ENCODE measurements around the gene FANCC. TPM values are rescaled to one million over a fixed set of nuclear protein-coding genes. Genes with fewer than 3 reads are reported as not detected.
"Not testable (repeated sequence)": the region's sequence is repeated elsewhere in the genome, so short reads cannot be mapped to it uniquely, and the experiment has no call there.

Gene FANCC
- polyA plus RNA-seq, 1 donor, result 24.8 TPM

GRCh38 chr9:95284162-95285080, 33.1 kb downstream of the FANCC start:
- DNase-seq, result no peak

- DNase-seq, result no peak
These were observed 33.8 kb downstream of the FANCC start for GRCh38 chr9:95283673-95284072.

GRCh38 chr9:95282332-95282731, 35.2 kb downstream of the FANCC start:
- DNase-seq, result no peak

DNA sequence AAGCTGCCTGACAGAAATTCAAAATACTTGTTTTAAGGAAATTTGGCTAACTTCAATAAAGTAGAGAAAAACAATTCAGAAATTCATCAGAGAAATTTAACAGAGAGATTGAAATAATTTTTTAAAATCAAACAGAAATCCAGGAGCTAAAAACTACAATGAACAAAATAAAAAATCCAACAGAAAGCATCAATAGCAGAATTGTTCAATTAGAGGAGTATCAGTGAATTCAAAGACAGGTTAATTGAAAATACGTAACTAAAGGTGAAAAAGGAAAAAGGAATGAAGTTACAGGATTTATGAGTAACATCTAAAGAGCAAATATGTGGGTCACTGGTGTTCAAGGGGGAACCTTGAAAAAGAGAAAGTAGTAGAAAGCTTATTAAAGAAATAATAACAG, 36.8 kb downstream of the FANCC start:
- no peak for DNase-seq

GRCh38 chr9:95277509-95277908, 40.0 kb downstream of the FANCC start:
- DNase-seq, result no peak

- no peak for DNase-seq
These were observed 41.0 kb downstream of the FANCC start for GRCh38 chr9:95276395-95276954.

DNA sequence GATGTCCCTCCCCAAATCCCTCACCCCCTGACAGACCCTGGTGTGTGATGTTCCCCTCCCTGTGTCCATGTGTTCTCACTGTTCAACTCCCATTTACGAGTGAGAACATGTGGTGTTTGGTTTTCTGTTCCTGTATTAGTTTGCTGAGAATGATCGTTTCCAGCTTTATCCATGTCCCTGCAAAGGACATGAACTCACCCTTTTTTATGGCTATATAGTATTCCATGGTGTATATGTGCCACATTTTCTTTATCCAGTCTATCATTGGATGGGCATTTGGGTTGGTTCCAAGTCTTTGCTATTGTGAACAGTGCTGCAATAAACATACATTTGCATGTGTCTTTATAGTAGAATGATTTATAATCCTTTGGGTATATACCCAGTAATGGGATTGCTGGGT, 43.3 kb downstream of the FANCC start:
- not testable (repeated sequence) for DNase-seq

- DNase-seq, result no peak
These were observed 44.0 kb downstream of the FANCC start for GRCh38 chr9:95273369-95274022.

DNA sequence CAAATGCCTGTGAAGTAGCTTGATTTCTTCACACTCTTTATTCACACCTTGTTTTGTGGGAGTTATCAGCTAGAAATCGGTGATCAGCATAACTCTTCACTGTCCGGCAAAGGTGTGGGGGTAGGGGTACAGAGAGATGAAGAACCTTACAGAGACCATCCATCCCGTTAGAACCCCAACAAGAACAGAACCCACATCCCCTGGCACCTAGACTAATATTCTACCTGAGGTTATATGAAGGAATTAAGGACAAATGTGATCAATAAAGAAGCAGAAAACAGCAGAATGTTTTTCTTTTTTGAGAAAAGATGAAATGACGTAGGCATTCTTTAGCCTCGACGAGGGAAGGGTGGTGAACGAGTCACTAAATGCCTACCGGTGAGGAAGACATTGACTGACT, 44.7 kb downstream of the FANCC start:
- DNase-seq, result no peak

DNA sequence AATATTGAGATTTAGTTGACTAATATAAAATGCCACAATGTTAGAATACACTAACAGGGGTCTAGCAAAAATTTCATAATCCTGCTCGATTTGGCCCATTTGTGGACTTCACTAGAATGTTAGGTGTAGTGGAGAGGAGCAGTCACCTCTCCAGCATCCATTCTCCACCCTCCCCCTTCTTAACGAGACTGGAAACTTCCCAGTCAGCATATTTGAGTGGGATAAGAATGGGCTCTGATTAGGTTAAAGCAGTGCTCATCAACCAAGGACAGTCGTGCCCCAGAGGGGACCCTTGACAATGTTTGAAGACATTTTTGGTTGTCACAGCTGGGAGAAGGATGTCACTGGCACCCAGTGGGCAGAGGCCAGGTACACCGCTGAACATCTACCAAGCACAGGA, 46.7 kb downstream of the FANCC start:
- no peak for DNase-seq

GRCh38 chr9:95269803-95270773, 47.4 kb downstream of the FANCC start:
- DNase-seq, result not testable (repeated sequence)

DNA sequence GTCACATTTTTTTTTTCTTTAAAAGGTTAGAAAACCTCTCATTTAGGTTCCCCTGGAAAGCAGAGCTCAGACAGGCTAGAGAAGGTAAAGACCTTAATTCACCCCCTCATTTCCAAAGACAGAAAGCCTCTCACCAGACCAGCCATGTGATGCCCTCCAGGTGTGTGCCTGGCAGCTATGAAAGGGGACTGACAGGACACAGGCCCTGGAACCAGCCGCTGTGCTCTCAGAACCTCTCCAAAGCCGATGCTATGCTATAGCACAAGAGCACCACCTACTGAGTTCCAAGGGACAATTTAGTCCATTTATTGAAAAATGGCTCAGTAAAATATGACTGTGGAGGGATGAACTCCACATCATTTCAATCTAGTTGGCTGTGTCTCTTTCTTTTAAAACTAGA, 48.8 kb downstream of the FANCC start:
- DNase-seq, result no peak

DNA sequence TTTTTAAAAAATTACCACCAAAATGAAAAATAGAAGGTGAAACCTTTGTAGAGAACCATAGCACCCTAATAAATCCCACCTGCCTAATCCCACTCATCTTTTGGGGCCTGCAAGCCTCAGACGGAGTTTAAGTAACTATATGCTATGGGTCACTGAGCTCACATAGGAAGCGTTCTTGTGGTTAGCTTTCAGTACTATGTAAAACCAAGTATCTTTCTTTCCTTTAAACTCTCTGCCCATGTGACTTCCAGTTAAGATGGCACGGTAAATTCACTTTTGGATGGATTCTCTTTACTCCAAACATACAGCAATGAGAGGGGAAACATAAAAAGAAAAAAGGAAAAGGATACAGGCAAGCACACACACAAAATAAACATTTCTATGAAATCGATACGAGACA, 50.9 kb downstream of the FANCC start:
- no peak for DNase-seq

DNA sequence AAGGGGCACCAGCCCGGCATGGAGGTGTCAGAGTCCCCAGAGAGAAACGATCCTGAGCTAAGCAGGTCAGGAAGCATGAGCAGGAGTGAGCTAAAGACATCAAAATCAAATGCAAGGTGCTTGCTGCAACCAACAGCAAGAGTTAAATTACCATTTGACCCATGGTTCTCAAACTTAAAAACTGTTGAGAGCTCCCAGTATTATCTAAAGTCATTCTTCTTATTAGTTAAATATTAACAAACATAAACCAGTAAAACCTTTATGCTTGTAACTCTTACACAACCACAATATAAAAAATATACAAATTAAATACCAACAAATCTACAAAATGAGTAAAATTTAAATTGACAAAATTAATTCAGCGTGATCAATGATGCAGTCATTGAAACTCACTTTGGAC, 51.5 kb downstream of the FANCC start:
- DNase-seq, result no peak

DNA sequence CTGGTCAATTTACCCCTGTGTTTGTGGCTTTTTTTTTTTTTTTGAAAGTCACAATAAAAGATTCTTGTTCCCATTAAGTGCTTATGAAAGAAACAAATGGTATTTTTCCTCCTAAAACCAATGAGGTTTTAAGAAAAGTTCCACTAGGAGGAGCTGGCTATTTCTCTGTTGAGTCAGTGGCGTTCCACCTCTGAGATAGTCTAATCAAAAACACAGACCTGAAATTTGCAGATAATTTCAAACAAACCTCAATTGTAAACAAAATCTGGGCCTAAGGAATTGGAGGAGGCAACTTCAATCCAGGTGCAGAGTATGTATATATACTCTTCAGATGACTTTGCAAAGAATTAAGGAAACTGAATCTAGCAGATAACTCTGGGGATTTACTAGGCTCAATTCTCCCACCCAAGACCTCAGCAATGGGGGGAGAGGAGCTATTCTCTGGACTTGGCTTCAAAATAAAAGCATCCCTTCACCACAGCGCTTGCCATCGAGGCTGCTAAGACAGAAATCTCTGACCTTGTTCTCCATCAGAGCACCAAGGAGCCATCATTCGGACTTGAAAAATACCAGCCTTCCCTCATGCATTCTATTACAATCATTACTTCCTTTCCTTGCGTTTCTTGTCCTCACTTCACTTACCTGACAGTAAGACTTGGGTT, 52.4 kb downstream of the FANCC start:
- DNase-seq, result no peak

GRCh38 chr9:95261890-95262289, 55.6 kb downstream of the FANCC start:
- DNase-seq, result no peak

DNA sequence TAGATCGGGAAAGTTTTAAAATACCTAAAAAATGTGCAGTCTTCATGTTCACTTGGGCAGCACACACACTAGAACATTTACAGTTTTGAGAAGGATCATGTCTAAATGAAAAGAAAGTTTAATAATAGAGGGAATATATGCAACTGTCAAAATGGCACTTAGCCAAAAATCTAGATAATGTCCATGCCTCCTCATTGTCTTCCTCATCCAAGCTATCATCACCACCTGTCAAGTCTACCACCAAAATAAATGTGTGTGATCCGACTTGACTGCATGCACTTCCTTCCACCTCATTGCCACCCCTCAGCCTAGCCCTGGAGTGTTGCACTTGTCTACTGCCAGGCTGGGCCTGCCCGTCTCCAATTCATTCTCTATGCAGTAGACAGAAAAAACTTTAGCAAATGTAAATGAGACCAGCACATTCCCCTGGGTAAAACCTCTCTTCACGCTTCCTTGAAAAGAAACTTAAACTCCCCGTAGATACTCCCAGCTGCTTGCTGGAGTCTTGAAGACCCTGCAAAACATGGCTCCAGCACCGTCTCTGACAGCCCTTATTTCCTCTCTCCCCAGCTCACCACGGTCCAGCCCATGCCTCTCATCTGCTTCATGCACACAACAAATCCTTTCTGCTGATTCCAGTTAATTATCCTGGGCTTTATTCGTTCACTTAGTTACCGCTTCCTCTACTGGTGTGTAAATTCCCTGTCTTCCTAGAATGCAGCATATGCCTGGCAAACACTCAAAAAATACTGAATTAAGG, 66.9 kb downstream of the FANCC start:
- no peak for DNase-seq

GRCh38 chr9:95249986-95250385, 67.5 kb downstream of the FANCC start:
- DNase-seq, result no peak

GRCh38 chr9:95246547-95246946, 71.0 kb downstream of the FANCC start:
- no peak for DNase-seq

GRCh38 chr9:95242613-95243012, 74.9 kb downstream of the FANCC start:
- no peak for DNase-seq

- no peak for DNase-seq
These were observed 78.4 kb downstream of the FANCC start for GRCh38 chr9:95239071-95239470.
